Measurements from ENCODE around the gene ANKRD31. TPM values are rescaled to one million over a fixed set of nuclear protein-coding genes. Genes with fewer than 3 reads are reported as not detected.
"Not testable (repeated sequence)": the region's sequence is repeated elsewhere in the genome, so short reads cannot be mapped to it uniquely, and the experiment has no call there.

Gene ANKRD31
- total RNA-seq, 1 donor from 2014 or later: 0.05 TPM

- H3K36me3 Mint-ChIP-seq (ENCODE audit: low read depth, unreplicated experiment): no peaks in the 10 kb centered on the region
- H3K27me3 Mint-ChIP-seq (ENCODE audit: unreplicated experiment): no peaks in the 10 kb centered on the region
- no peak for DNase-seq (ENCODE audit: low spot score)
- H3K27ac Mint-ChIP-seq (ENCODE audit: unreplicated experiment): no peak overlapping the region
- no peaks in the 10 kb centered on the region for H3K9me3 Mint-ChIP-seq (ENCODE audit: unreplicated experiment)
- H3K4me1 Mint-ChIP-seq (ENCODE audit: unreplicated experiment): no peaks in the 10 kb centered on the region
- no peak for TF ChIP-seq CTCF (IDR thresholded peaks at IDR 0.05; ENCODE audit: unreplicated experiment)
- H3K4me3 Mint-ChIP-seq (ENCODE audit: unreplicated experiment): no peak overlapping the region
These were observed 128.2 kb downstream of the ANKRD31 start for GRCh38 chr5:75108515-75108914.

GRCh38 chr5:75095956-75096355, 140.7 kb downstream of the ANKRD31 start:
- H3K4me1 Mint-ChIP-seq (ENCODE audit: unreplicated experiment); DNase-seq (ENCODE audit: low spot score); H3K4me3 Mint-ChIP-seq (ENCODE audit: unreplicated experiment); H3K27ac Mint-ChIP-seq (ENCODE audit: unreplicated experiment); H3K36me3 Mint-ChIP-seq (ENCODE audit: low read depth, unreplicated experiment); H3K27me3 Mint-ChIP-seq (ENCODE audit: unreplicated experiment); H3K9me3 Mint-ChIP-seq (ENCODE audit: unreplicated experiment): not testable (repeated sequence)

GRCh38 chr5:75091597-75091996, 145.1 kb downstream of the ANKRD31 start:
- no peaks in the 10 kb centered on the region for H3K27me3 Mint-ChIP-seq (ENCODE audit: unreplicated experiment)
- no peak overlapping the region for H3K4me3 Mint-ChIP-seq (ENCODE audit: unreplicated experiment)
- no peaks in the 10 kb centered on the region for H3K36me3 Mint-ChIP-seq (ENCODE audit: low read depth, unreplicated experiment)
- no peak for DNase-seq (ENCODE audit: low spot score)
- no peaks in the 10 kb centered on the region for H3K4me1 Mint-ChIP-seq (ENCODE audit: unreplicated experiment)
- no peak for TF ChIP-seq CTCF (IDR thresholded peaks at IDR 0.05; ENCODE audit: unreplicated experiment)
- H3K27ac Mint-ChIP-seq (ENCODE audit: unreplicated experiment): no peak overlapping the region
- no peaks in the 10 kb centered on the region for H3K9me3 Mint-ChIP-seq (ENCODE audit: unreplicated experiment)

- Mint-ChIP-seq H3K27ac (ENCODE audit: unreplicated experiment) (no peak overlapping the region), H3K4me3 (ENCODE audit: unreplicated experiment) (no peak overlapping the region), H3K4me1 (ENCODE audit: unreplicated experiment) (no peaks in the 10 kb centered on the region), H3K27me3 (ENCODE audit: unreplicated experiment) (no peaks in the 10 kb centered on the region), H3K9me3 (ENCODE audit: unreplicated experiment) (no peaks in the 10 kb centered on the region), H3K36me3 (ENCODE audit: low read depth, unreplicated experiment) (no peaks in the 10 kb centered on the region)
- DNase-seq (ENCODE audit: low spot score): no peak
- no peak for TF ChIP-seq CTCF (IDR thresholded peaks at IDR 0.05; ENCODE audit: unreplicated experiment)
These were observed 147.0 kb downstream of the ANKRD31 start for GRCh38 chr5:75089662-75090061.

GRCh38 chr5:75089137-75089536, 147.5 kb downstream of the ANKRD31 start:
- DNase-seq (ENCODE audit: low spot score): no peak
- Mint-ChIP-seq H3K36me3 (ENCODE audit: low read depth, unreplicated experiment) (no peaks in the 10 kb centered on the region), H3K9me3 (ENCODE audit: unreplicated experiment) (no peaks in the 10 kb centered on the region), H3K4me1 (ENCODE audit: unreplicated experiment) (no peaks in the 10 kb centered on the region), H3K27me3 (ENCODE audit: unreplicated experiment) (no peaks in the 10 kb centered on the region), H3K4me3 (ENCODE audit: unreplicated experiment) (no peak overlapping the region), H3K27ac (ENCODE audit: unreplicated experiment) (no peak overlapping the region)
- TF ChIP-seq CTCF (IDR thresholded peaks at IDR 0.05; ENCODE audit: unreplicated experiment): no peak

GRCh38 chr5:75088648-75089047, 148.0 kb downstream of the ANKRD31 start:
- Mint-ChIP-seq H3K4me3 (ENCODE audit: unreplicated experiment) (no peak overlapping the region), H3K36me3 (ENCODE audit: low read depth, unreplicated experiment) (no peaks in the 10 kb centered on the region), H3K27ac (ENCODE audit: unreplicated experiment) (no peak overlapping the region), H3K9me3 (ENCODE audit: unreplicated experiment) (no peaks in the 10 kb centered on the region), H3K27me3 (ENCODE audit: unreplicated experiment) (no peaks in the 10 kb centered on the region), H3K4me1 (ENCODE audit: unreplicated experiment) (no peaks in the 10 kb centered on the region)
- no peak for DNase-seq (ENCODE audit: low spot score)
- TF ChIP-seq CTCF (IDR thresholded peaks at IDR 0.05; ENCODE audit: unreplicated experiment): no peak

Data from endothelial cell (in vitro differentiated cells).